ENCODE results near the gene PHETA1.
"Not testable (repeated sequence)": the region's sequence is repeated elsewhere in the genome, so short reads cannot be mapped to it uniquely, and the experiment has no call there.

GRCh38 chr12:111340680-111341079, 28.2 kb downstream of the PHETA1 start:
- not testable (repeated sequence) for TF ChIP-seq HCFC1 (IDR thresholded peaks at IDR 0.05; ENCODE audit: low read length); EP300 (IDR thresholded peaks at IDR 0.05; ENCODE audit: borderline replicate concordance in 1 of 2, control insufficient read depth in 1 of 2, low read depth in 2 of 2, low read length in 2 of 2); POLR2AphosphoS5 (IDR thresholded peaks at IDR 0.05; ENCODE audit: low read length); SIN3A (IDR thresholded peaks at IDR 0.05; ENCODE audit: low read depth, low read length); TAF1 (IDR thresholded peaks at IDR 0.05; ENCODE audit: borderline replicate concordance, low read depth, low read length); TCF7 (IDR thresholded peaks at IDR 0.05; ENCODE audit: borderline replicate concordance); GABPA (IDR thresholded peaks at IDR 0.05; ENCODE audit: low read depth); BHLHE40 (IDR thresholded peaks at IDR 0.05; ENCODE audit: borderline replicate concordance in 1 of 2, low read depth in 2 of 2, low read length in 1 of 2); DPF2 (IDR thresholded peaks at IDR 0.05); CEBPB (IDR thresholded peaks at IDR 0.05; ENCODE audit: borderline replicate concordance in 1 of 2, low read depth in 2 of 2, low read length in 2 of 2); BCLAF1 (IDR thresholded peaks at IDR 0.05)
- TF ChIP-seq, protein P1, sequence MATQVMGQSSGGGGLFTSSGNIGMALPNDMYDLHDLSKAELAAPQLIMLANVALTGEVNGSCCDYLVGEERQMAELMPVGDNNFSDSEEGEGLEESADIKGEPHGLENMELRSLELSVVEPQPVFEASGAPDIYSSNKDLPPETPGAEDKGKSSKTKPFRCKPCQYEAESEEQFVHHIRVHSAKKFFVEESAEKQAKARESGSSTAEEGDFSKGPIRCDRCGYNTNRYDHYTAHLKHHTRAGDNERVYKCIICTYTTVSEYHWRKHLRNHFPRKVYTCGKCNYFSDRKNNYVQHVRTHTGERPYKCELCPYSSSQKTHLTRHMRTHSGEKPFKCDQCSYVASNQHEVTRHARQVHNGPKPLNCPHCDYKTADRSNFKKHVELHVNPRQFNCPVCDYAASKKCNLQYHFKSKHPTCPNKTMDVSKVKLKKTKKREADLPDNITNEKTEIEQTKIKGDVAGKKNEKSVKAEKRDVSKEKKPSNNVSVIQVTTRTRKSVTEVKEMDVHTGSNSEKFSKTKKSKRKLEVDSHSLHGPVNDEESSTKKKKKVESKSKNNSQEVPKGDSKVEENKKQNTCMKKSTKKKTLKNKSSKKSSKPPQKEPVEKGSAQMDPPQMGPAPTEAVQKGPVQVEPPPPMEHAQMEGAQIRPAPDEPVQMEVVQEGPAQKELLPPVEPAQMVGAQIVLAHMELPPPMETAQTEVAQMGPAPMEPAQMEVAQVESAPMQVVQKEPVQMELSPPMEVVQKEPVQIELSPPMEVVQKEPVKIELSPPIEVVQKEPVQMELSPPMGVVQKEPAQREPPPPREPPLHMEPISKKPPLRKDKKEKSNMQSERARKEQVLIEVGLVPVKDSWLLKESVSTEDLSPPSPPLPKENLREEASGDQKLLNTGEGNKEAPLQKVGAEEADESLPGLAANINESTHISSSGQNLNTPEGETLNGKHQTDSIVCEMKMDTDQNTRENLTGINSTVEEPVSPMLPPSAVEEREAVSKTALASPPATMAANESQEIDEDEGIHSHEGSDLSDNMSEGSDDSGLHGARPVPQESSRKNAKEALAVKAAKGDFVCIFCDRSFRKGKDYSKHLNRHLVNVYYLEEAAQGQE (IDR thresholded peaks at IDR 0.05; ENCODE audit: low read depth, low read length), result not testable (repeated sequence)
- TF ChIP-seq, protein P2, sequence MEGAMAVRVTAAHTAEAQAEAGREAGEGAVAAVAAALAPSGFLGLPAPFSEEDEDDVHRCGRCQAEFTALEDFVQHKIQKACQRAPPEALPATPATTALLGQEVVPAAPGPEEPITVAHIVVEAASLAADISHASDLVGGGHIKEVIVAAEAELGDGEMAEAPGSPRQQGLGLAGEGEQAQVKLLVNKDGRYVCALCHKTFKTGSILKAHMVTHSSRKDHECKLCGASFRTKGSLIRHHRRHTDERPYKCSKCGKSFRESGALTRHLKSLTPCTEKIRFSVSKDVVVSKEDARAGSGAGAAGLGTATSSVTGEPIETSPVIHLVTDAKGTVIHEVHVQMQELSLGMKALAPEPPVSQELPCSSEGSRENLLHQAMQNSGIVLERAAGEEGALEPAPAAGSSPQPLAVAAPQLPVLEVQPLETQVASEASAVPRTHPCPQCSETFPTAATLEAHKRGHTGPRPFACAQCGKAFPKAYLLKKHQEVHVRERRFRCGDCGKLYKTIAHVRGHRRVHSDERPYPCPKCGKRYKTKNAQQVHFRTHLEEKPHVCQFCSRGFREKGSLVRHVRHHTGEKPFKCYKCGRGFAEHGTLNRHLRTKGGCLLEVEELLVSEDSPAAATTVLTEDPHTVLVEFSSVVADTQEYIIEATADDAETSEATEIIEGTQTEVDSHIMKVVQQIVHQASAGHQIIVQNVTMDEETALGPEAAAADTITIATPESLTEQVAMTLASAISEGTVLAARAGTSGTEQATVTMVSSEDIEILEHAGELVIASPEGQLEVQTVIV (IDR thresholded peaks at IDR 0.05; ENCODE audit: borderline replicate concordance, partially characterized antibody), result not testable (repeated sequence)
- TF ChIP-seq, protein P3, sequence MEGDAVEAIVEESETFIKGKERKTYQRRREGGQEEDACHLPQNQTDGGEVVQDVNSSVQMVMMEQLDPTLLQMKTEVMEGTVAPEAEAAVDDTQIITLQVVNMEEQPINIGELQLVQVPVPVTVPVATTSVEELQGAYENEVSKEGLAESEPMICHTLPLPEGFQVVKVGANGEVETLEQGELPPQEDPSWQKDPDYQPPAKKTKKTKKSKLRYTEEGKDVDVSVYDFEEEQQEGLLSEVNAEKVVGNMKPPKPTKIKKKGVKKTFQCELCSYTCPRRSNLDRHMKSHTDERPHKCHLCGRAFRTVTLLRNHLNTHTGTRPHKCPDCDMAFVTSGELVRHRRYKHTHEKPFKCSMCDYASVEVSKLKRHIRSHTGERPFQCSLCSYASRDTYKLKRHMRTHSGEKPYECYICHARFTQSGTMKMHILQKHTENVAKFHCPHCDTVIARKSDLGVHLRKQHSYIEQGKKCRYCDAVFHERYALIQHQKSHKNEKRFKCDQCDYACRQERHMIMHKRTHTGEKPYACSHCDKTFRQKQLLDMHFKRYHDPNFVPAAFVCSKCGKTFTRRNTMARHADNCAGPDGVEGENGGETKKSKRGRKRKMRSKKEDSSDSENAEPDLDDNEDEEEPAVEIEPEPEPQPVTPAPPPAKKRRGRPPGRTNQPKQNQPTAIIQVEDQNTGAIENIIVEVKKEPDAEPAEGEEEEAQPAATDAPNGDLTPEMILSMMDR (IDR thresholded peaks at IDR 0.05 in 2 of 3, conservative IDR thresholded peaks at IDR 0.05 in 1 of 3; ENCODE audit: control insufficient read depth in 2 of 3, extremely low read depth in 1 of 3, insufficient read depth in 1 of 3, low read depth in 3 of 3, low read length in 3 of 3), result not testable (repeated sequence)

Measured in GM12878 (cell line).